DMS 273 (cell line): ENCODE results near the gene ITGA7.
"Not testable (repeated sequence)": the region's sequence is repeated elsewhere in the genome, so short reads cannot be mapped to it uniquely, and the experiment has no call there.

Experiments used
- DNase-seq: peaks from one replicate; lab custom pipeline; 2025; ENCODE audit not compliant: unreplicated experiment; lab: John Stamatoyannopoulos, UW

The ITGA7 gene

GRCh38 chr12:55657212-55657611 is 50.5 kb downstream of the ITGA7 start:
- DNase-seq = no peak

- DNase-seq = no peak
Observed at GRCh38 chr12:55654511-55655214, 53.0 kb downstream of the ITGA7 start.

- DNase-seq = no peak
Observed at GRCh38 chr12:55653031-55653430, 54.7 kb downstream of the ITGA7 start.

- DNase-seq = no peak
Observed at GRCh38 chr12:55652352-55652751, 55.4 kb downstream of the ITGA7 start.

- no peak for DNase-seq
Observed at GRCh38 chr12:55651299-55651683, 56.4 kb downstream of the ITGA7 start.

- not testable (repeated sequence) for DNase-seq
Observed at GRCh38 chr12:55650620-55651298, 56.9 kb downstream of the ITGA7 start.

- DNase-seq = no peak
Observed at GRCh38 chr12:55647027-55647426, 60.7 kb downstream of the ITGA7 start.

- no peak for DNase-seq
Observed at GRCh38 chr12:55644591-55644990, 63.1 kb downstream of the ITGA7 start.

- DNase-seq = no peak
Observed at GRCh38 chr12:55642669-55643068, 65.0 kb downstream of the ITGA7 start.

- no peak for DNase-seq
Observed at GRCh38 chr12:55642267-55642666, 65.4 kb downstream of the ITGA7 start.

- no peak for DNase-seq
Observed at GRCh38 chr12:55641595-55641994, 66.1 kb downstream of the ITGA7 start.

GRCh38 chr12:55637467-55637866 is 70.2 kb downstream of the ITGA7 start:
- no peak for DNase-seq

GRCh38 chr12:55636853-55637252 is 70.9 kb downstream of the ITGA7 start, which contains the start of gene OR10P1:
TSS of gene OR10P1 (plus strand) at chr12:55636892. CDS start at chr12:55636892, 0 bp downstream.
- DNase-seq = no peak

GRCh38 chr12:55636116-55636655 is 71.5 kb downstream of the ITGA7 start:
- no peak for DNase-seq
